Right ventricle myocardium inferior (tissue), 1 donor: ENCODE data around the gene SERBP1. TPM values are rescaled to one million over a fixed set of nuclear protein-coding genes. Genes with fewer than 3 reads are reported as not detected.

Source experiments
- ATAC-seq: fragments of 200-7000 bp; cut with Tn5 transposase; one replicate; pipeline ENCODE4 v1.9.1; 2020; ENCODE audit warnings: mild to moderate bottlenecking, moderate library complexity
- DNase-seq: peaks from one replicate; pipeline ENCODE4 v3.0.0; 2021; ENCODE audit errors: missing footprints
- intact Hi-C: fragments of 100-400 bp; cut with DNase I; formaldehyde crosslinking; loops from one replicate; pipeline ENCODE4 v1.11.0; 2022
- total RNA-seq: library from RNA; stranded (reverse); fragmentation: NEBNext Ultra II Directional; extraction: Animal tissue kit (Norgen Biotek cat#: 25700); gene quantifications from one replicate; pipeline ENCODE4 v1.2.1, GENCODE V29; 2021
- donor health status: DM: no; HTN: yes; CAD: no; lungs with severe emphysema.

The SERBP1 gene
- total RNA-seq, 1 donor from 2014 or later = 123 TPM

- ATAC-seq (peak; percentile 26), DNase-seq (no peak)
- intact Hi-C loops = no loop called here
These were observed 47.9 kb downstream of the SERBP1 start for GRCh38 chr1:67382292-67382691.

GRCh38 chr1:67381154-67381553 lies 49.0 kb downstream of the SERBP1 start:
- DNase-seq = no peak
- intact Hi-C loops = no loop called here
- ATAC-seq = no peak

GRCh38 chr1:67377253-67377652 lies 52.9 kb downstream of the SERBP1 start:
- DNase-seq (no peak), ATAC-seq (no peak)
- intact Hi-C loops = no loop called here

GRCh38 chr1:67376381-67376780 lies 53.8 kb downstream of the SERBP1 start:
- intact Hi-C loops = no loop called here
- DNase-seq (no peak), ATAC-seq (no peak)

- ATAC-seq = no peak
- intact Hi-C loops = no loop called here
These were observed 57.3 kb downstream of the SERBP1 start for GRCh38 chr1:67372898-67373297.

GRCh38 chr1:67372136-67372535 lies 58.1 kb downstream of the SERBP1 start:
- intact Hi-C loops = no loop called here
- DNase-seq (no peak), ATAC-seq (no peak)

More at GRCh38 chr1:67372898-67373297, 57.3 kb downstream of the SERBP1 start:
- DNase-seq = no peak

GRCh38 chr1:67371681-67372080 lies 58.5 kb downstream of the SERBP1 start:
- no peak for DNase-seq
- intact Hi-C loops = no loop called here
- no peak for ATAC-seq

- no peak for DNase-seq
- no peak for ATAC-seq
- intact Hi-C loops = no loop called here
These were observed 59.2 kb downstream of the SERBP1 start for GRCh38 chr1:67371043-67371442.

GRCh38 chr1:67368046-67368514 lies 62.1 kb downstream of the SERBP1 start:
- DNase-seq = no peak
- intact Hi-C loops = no loop called here
- ATAC-seq = no peak

GRCh38 chr1:67367370-67368045 lies 62.7 kb downstream of the SERBP1 start:
- DNase-seq = peak; percentile 63
- ATAC-seq = no peak
- intact Hi-C loops = no loop called here

GRCh38 chr1:67361641-67362040 lies 68.6 kb downstream of the SERBP1 start:
- no peak for ATAC-seq
- intact Hi-C loops = no loop called here
- DNase-seq = no peak

- ATAC-seq = no peak
- no peak for DNase-seq
- intact Hi-C loops = no loop called here
These were observed 70.6 kb downstream of the SERBP1 start for GRCh38 chr1:67359592-67359991.

Other genes with a start within 250 kb of the SERBP1 start
- gene IL12RB2, start 122.5 kb downstream of the SERBP1 start, total RNA-seq = 0.41 TPM